Measurements from ENCODE around the gene STPG3.
A peak's percentile ranks its signal among the peaks of the same experiment; 100 is the strongest.
"Not testable (repeated sequence)": the region's sequence is repeated elsewhere in the genome, so short reads cannot be mapped to it uniquely, and the experiment has no call there.

The STPG3 gene

DNA sequence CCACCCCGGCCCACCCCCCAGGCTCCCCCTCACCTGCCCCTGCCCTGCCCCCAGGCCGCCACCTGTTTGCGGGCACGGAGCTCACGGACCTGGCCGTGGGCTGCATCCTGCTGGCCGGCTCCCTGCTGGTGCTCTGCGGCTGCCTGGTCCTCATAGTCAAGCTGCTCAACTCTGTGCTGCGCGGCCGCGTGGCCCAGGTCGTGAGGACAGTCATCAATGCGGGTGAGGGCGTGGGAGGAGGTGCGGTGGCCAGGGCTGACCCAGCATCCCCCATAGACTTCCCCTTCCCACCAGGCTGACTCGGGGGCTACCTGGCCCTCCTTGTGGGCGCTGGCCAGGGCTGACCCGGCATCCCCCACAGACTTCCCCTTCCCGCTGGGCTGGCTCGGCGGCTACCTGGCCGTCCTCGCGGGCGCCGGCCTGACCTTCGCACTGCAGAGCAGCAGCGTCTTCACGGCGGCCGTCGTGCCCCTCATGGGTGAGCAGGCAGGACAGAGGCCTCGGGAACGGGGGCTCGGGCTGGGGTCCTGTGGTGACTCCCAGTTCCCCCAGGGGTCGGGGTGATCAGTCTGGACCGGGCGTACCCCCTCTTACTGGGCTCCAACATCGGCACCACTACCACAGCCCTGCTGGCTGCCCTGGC, 16.9 kb upstream of the STPG3 start:
- peak; percentile 78 for DNase-seq

DNA sequence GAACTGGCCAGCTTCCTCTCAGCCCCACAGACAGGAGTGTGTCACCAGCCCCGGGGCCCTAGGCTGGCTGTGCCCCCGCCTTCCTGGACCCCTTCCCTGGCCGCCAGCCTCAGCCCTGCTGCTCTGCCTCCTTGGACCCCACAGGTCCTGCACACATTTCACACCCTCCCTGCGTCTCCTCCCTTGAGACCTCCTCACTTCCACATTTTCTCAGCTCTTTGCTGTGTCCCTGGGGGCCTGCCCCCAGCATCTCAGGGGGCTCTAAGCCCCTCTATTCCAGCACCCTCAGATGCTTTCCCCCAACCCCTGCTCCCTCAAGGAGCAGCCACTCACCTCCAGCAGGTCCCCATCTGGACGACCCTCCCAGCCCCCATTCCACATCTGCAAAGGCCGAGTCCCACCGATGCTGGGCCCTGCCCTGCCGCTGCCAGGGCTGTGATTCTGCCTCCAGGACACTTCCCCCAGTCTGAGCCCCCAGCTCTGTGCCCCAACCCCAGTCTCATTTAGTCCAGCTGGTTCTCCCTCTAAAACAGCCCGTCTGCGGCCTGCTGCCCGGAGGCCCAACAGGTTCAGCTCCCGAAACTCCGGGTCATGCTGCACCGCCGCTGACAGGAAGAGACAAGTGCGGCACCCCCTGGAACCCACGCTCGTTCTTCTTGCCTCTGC, 16.2 kb upstream of the STPG3 start:
- DNase-seq: no peak

DNA sequence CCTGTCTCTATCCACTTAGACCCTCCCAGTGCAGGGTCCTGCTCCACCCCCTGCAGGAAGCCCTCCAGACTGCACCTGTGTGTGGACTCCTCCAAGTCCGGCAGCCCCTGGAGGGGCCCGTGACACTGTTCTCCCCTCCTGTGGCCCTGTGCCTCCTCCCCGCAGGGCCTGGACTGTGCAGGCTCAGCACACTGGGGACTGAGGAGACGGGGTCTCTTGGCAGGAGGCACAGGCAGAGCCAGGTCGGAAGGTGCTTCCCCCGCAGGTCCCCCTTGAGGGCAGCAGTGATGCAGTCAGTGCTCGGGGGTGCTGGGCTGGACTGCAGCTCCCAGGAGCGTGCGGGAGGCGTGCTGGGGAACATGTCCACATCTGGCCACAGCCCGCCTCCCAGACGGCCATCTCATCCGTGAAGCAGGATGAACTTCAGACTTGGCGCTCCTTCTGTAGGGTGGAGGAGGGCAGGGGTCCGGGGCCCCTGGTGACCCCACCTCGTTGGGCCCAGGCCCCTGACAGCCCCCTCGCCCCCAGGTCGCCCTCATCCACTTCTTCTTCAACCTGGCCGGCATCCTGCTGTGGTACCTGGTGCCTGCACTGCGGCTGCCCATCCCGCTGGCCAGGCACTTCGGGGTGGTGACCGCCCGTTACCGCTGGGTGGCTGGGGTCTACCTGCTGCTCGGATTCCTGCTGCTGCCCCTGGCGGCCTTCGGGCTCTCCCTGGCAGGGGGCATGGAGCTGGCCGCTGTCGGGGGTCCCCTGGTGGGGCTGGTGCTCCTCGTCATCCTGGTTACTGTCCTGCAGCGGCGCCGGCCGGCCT, 15.5 kb upstream of the STPG3 start:
- DNase-seq: no peak

DNA sequence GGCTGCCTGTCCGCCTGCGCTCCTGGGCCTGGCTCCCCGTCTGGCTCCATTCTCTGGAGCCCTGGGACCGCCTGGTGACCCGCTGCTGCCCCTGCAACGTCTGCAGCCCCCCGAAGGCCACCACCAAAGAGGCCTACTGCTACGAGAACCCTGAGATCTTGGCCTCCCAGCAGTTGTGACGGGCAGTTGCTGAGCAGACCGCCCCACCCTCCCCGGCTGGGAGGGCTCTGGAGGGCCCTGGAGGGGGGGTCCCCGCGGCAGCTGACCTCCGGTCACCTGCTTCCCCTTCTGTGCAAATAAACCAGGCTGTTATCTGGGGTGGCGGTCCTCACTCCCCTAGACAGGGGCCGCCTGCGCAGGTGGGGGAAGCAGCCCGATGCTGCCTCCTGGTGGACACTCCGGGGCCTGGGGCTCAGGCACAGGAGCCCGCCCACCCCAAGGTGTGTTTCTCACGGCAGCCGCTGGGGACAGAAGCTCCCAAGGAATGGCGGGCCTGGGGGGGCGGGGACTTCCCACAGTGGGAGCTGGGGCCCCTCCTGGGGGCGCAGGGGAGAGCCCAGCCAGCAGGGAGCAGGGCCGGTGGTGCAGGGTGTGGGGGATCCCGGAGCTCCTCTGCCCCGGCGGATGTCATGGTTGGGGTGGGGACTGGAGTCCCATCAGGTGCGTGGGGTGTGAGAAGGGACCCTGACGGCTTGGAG, 14.7 kb upstream of the STPG3 start:
- peak; percentile 94 for DNase-seq

DNA sequence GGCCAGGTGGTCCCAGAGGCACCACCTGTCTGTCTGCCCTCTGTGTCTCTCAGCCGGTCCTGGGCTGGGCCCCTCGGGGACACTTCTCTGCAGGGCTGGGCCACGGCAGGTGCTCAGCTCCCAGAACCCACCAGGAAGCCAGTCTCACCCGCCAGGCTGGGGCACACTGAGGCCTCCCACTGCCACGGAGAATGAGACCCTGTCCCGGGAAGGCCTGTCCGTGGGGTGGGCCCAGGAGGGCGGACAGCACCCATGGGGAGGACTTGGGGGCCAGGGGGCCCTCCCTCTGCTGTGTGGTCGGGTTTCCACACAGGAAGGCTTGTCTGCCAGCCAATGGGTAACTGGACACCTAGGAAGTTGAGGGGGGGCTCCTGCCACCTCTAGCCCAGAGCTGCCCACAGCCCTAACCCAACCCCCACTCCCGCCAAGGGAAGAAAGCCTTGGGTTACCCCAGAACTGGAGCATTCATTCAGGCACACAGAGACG, 14.1 kb upstream of the STPG3 start:
- peak; percentile 56 for DNase-seq

GRCh38 chr9:137237759-137238726, 13.0 kb upstream of the STPG3 start:
- peak; percentile 97 for DNase-seq

GRCh38 chr9:137239541-137240200, 11.4 kb upstream of the STPG3 start:
- not testable (repeated sequence) for DNase-seq

DNA sequence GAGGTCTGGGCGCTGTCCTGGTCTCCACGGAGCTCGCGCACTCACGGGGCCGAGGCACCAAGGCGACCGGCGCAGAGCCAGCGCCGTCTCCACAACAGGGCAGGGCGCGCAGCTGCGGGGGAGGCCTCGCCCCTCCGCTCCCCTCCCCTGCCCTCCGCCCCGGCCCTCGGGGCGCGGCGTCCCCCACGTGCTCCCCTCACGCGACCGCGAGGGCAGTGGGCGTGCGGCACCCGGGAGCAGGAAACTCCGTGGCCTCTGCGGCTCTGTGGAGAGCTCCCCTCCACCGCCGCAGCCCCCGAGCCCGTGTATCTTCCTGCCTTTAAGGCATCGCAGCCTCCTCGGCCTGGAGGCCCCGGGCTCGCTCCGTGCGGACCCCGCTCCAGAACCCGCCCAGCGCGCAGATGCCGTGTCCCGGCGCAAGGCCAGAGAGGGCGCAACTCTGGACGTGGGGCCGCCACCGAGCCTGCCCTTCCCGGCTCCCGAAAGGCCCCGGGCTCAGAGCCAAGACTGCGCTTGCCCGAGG, 10.7 kb upstream of the STPG3 start:
- DNase-seq: peak; percentile 90

DNA sequence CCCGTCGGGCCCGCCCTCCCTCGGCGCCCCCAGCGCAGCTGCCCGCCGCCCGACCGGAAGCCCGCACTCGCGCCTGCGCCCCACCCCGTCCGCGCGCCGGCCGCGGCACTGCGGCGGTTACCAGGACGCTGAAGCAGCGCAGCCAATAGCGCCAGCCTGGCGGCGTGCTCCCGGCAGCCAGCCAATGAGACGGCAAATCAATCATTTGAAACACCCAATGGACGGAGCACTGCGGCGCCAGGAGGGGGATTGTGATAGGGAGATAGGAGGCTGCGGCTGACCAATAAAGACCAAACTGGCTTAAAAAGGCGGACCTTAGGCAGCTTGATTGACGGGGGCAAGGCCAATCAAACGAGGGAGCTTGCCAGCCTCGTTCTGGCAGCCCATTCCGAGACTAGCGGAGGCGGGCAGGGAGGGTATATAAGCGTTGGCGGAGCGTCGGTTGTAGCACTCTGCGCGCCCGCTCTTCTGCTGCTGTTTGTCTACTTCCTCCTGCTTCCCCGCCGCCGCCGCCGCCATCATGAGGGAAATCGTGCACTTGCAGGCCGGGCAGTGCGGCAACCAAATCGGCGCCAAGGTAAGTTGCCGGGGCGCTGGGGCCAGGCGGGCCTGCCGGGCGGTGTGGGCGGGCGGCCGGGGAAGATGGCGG, 10.1 kb upstream of the STPG3 start, which contains the start of gene TUBB4B:
TSS of gene TUBB4B (plus strand) at position 447 of the 649 bp plus-strand sequence. CDS start at position 521, 74 bp downstream.
- peak; percentile 100 for DNase-seq

DNA sequence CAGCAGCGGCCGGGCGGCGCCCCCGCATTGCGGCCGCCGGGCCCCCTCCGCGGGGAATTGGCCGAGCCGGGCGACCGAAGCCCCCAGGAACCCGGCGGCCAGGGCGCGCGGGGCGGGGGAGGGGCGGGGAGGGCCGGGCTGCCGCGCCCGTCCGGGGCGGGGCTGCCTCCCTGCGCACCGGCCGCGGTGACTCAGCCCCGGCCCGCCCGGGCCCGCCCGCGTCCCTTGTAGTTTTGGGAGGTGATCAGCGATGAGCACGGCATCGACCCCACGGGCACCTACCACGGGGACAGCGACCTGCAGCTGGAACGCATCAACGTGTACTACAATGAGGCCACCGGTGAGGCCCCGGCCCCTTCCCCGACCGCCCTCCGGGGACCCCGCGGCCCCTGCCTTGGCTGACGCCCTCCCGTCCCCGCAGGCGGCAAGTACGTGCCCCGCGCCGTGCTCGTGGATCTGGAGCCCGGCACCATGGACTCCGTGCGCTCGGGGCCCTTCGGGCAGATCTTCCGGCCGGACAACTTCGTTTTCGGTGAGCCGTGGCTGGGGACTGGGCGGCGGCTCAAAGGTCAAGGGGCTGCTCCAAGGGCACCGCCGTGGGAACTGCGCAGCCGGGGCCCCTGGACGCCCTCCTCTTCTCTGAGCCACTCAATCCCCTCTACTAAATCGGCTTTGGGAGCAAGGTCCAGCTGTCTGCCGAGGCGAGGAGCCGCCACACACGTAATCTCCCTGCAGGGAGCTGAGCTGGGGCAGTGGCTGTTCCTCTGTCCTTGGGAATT, 9.4 kb upstream of the STPG3 start:
- DNase-seq: peak; percentile 71

DNA sequence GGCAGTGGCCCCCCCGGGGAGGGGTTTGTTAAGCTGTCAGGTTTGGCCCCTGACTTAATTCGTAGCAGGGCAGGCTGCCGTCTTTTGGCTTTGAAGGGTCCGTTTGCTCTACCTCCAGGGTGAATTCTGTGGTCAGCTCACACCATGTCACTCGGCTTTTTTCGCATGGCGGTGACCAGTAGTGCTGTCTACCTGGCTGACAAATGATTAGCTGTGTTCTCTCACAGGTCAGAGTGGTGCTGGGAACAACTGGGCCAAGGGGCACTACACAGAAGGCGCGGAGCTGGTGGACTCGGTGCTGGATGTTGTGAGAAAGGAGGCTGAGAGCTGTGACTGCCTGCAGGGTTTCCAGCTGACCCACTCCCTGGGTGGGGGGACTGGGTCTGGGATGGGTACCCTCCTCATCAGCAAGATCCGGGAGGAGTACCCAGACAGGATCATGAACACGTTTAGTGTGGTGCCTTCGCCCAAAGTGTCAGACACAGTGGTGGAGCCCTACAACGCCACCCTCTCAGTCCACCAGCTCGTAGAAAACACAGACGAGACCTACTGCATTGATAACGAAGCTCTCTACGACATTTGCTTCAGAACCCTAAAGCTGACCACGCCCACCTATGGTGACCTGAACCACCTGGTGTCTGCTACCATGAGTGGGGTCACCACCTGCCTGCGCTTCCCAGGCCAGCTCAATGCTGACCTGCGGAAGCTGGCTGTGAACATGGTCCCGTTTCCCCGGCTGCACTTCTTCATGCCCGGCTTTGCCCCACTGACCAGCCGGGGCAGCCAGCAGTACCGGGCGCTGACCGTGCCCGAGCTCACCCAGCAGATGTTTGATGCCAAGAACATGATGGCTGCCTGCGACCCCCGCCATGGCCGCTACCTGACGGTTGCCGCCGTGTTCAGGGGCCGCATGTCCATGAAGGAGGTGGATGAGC, 8.6 kb upstream of the STPG3 start:
- DNase-seq: no peak

DNA sequence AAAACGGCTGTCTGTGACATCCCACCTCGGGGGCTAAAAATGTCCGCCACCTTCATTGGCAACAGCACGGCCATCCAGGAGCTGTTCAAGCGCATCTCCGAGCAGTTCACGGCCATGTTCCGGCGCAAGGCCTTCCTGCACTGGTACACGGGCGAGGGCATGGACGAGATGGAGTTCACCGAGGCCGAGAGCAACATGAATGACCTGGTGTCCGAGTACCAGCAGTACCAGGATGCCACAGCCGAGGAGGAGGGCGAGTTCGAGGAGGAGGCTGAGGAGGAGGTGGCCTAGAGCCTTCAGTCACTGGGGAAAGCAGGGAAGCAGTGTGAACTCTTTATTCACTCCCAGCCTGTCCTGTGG, 7.8 kb upstream of the STPG3 start:
- not testable (repeated sequence) for DNase-seq

DNA sequence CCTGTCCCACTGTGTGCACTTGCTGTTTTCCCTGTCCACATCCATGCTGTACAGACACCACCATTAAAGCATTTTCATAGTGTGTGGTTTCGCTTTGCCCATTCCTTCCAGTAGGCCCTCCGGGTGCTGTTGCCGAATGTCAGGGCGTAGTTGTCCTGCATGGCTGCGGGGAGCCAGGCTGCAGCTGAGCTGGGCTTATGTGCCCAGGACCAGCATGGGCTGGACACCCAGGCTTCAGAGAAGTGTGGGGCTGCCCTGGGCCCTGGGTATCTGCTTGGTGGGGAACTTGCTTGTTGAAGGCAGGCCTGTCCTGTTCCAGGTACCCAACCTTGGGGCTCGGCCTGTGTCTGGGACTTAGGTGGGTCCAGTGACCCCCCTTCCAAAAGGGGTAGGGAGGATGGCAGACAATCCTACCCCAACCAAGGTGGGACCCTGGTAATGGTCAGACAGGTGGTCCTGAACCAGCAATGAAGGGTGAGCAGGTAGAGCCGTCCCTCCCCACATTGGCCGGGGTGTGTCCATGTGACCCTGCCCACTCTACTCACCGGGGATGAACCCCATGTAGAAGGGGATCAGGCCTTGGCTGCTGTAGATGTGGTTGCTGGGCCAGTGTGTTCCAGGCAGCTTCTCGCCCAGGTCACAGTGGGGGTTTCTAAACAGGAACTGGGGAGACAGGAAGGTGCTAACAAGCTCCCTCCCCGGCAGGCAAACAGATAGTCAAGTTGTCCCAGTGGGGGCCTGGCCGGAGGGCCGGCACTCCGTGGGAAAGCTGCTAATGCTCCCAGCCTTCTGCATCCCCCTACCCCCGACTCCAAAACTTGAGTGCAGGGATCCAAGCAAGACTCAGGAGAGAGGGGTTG, 7.2 kb upstream of the STPG3 start:
- DNase-seq: peak; percentile 65

DNA sequence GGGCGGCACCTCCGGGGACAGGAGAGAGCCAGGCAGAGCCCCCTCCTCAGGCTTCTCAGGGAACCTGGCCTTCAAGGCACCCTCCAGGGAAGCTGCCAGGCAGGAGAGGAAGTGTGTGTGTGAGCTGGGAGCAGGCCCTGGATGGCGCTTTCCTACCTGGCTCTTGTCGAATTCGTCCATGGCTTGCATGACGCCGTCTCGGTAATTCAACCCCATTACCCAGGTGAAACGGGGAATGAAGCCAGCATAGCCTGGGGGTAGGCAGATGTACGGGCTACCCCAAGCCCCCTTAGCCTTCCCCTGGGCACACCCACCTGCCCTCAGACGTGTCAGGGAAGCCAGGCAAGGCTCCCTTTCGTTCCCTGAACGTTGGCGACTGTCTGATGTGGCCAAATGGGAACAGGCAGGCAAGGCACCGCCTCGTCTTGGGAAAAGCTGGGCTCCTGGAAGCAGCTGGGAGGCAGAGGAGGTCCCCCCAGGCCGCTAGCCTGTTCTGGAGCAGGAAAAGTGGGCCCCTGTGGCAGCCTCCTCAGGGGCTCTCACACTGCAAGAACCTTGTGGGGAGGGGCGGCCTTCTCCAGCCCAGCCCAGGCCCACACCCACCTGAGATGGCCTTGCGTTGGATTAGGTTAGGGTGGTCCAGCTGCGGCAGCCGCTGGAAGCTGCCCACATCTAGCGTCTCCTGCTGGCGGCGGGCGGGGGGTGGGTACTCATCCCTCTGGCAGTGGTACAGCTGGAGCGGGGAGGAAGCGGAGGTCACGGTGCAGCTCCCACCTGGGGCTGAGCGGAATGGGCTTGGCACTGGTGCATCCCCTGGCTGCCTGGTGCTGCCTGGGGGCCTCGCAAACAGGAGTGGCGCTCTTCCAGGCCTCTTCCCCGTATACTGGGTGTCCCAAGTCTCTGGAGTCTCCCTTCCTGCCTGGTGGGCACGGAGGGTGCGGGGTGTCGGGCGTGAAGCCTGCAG, 6.3 kb upstream of the STPG3 start:
- DNase-seq: peak; percentile 65

GRCh38 chr9:137245450-137246421, 5.3 kb upstream of the STPG3 start:
- peak; percentile 46 for DNase-seq

Data from DMS53 (cell line).